ENCODE results near the gene WNT11.

WNT11 gene

GRCh38 chr11:76245720-76246119 lies 39.4 kb upstream of the WNT11 start:
- Histone ChIP-seq H3K27me3 (ENCODE audit: control insufficient read depth, insufficient read depth, low read length) (peaks cover 21% of the 10 kb centered on the region), H3K4me1 (ENCODE audit: control insufficient read depth, insufficient read depth, low read length) (peaks cover 9% of the 10 kb centered on the region; the same call in 1 of the 2 replicates), H3K9me3 (ENCODE audit: control insufficient read depth, insufficient read depth, low read length) (no peaks in the 10 kb centered on the region), H3K4me3 (ENCODE audit: low read depth, low read length) (no peak overlapping the region), H3K27ac (ENCODE audit: low read depth, low read length) (no peak overlapping the region), H3K9ac (ENCODE audit: low read depth, low read length) (no peak overlapping the region), H3K36me3 (ENCODE audit: control insufficient read depth, insufficient read depth, low read length) (no peaks in the 10 kb centered on the region)

GRCh38 chr11:76244316-76244851 lies 38.1 kb upstream of the WNT11 start:
- Histone ChIP-seq H3K9me3 (ENCODE audit: control insufficient read depth, insufficient read depth, low read length) (no peaks in the 10 kb centered on the region), H3K36me3 (ENCODE audit: control insufficient read depth, insufficient read depth, low read length) (no peaks in the 10 kb centered on the region), H3K27ac (ENCODE audit: low read depth, low read length) (no peak overlapping the region), H3K4me3 (ENCODE audit: low read depth, low read length) (no peak overlapping the region), H3K9ac (ENCODE audit: low read depth, low read length) (no peak overlapping the region), H3K4me1 (ENCODE audit: control insufficient read depth, insufficient read depth, low read length) (peaks cover 9% of the 10 kb centered on the region; the same call in 1 of the 2 replicates), H3K27me3 (ENCODE audit: control insufficient read depth, insufficient read depth, low read length) (peaks cover 21% of the 10 kb centered on the region)

GRCh38 chr11:76243957-76244285 lies 37.6 kb upstream of the WNT11 start:
- Histone ChIP-seq H3K36me3 (ENCODE audit: control insufficient read depth, insufficient read depth, low read length) (no peaks in the 10 kb centered on the region), H3K27ac (ENCODE audit: low read depth, low read length) (no peak overlapping the region), H3K4me3 (ENCODE audit: low read depth, low read length) (peak overlapping the region; percentile 25; the same call in 1 of the 2 replicates), H3K9me3 (ENCODE audit: control insufficient read depth, insufficient read depth, low read length) (no peaks in the 10 kb centered on the region), H3K27me3 (ENCODE audit: control insufficient read depth, insufficient read depth, low read length) (peaks cover 21% of the 10 kb centered on the region), H3K9ac (ENCODE audit: low read depth, low read length) (no peak overlapping the region), H3K4me1 (ENCODE audit: control insufficient read depth, insufficient read depth, low read length) (peaks cover 9% of the 10 kb centered on the region; the same call in 1 of the 2 replicates)

- H3K9ac ChIP-seq (ENCODE audit: low read depth, low read length), result no peak overlapping the region
- peaks cover 9% of the 10 kb centered on the region; the same call in 1 of the 2 replicates for H3K4me1 ChIP-seq (ENCODE audit: control insufficient read depth, insufficient read depth, low read length)
Observed at GRCh38 chr11:76243193-76243956, 37.1 kb upstream of the WNT11 start.

GRCh38 chr11:76242004-76242779 lies 35.9 kb upstream of the WNT11 start:
- Histone ChIP-seq H3K27me3 (ENCODE audit: control insufficient read depth, insufficient read depth, low read length) (peaks cover 21% of the 10 kb centered on the region), H3K36me3 (ENCODE audit: control insufficient read depth, insufficient read depth, low read length) (no peaks in the 10 kb centered on the region), H3K4me3 (ENCODE audit: low read depth, low read length) (no peak overlapping the region), H3K4me1 (ENCODE audit: control insufficient read depth, insufficient read depth, low read length) (peaks cover 9% of the 10 kb centered on the region; the same call in 1 of the 2 replicates), H3K9ac (ENCODE audit: low read depth, low read length) (no peak overlapping the region), H3K27ac (ENCODE audit: low read depth, low read length) (no peak overlapping the region), H3K9me3 (ENCODE audit: control insufficient read depth, insufficient read depth, low read length) (no peaks in the 10 kb centered on the region)

More at GRCh38 chr11:76243193-76243956, 37.1 kb upstream of the WNT11 start:
- peak overlapping the region; percentile 25; the same call in 1 of the 2 replicates for H3K4me3 ChIP-seq (ENCODE audit: low read depth, low read length)
- no peak overlapping the region for H3K27ac ChIP-seq (ENCODE audit: low read depth, low read length)
- no peaks in the 10 kb centered on the region for H3K36me3 ChIP-seq (ENCODE audit: control insufficient read depth, insufficient read depth, low read length)
- H3K9me3 ChIP-seq (ENCODE audit: control insufficient read depth, insufficient read depth, low read length), result no peaks in the 10 kb centered on the region
- peaks cover 21% of the 10 kb centered on the region for H3K27me3 ChIP-seq (ENCODE audit: control insufficient read depth, insufficient read depth, low read length)

- H3K36me3 ChIP-seq (ENCODE audit: control insufficient read depth, insufficient read depth, low read length), result no peaks in the 10 kb centered on the region
- no peaks in the 10 kb centered on the region for H3K9me3 ChIP-seq (ENCODE audit: control insufficient read depth, insufficient read depth, low read length)
- H3K27me3 ChIP-seq (ENCODE audit: control insufficient read depth, insufficient read depth, low read length), result peaks cover 21% of the 10 kb centered on the region
- H3K27ac ChIP-seq (ENCODE audit: low read depth, low read length), result no peak overlapping the region
- peaks cover 9% of the 10 kb centered on the region; the same call in 1 of the 2 replicates for H3K4me1 ChIP-seq (ENCODE audit: control insufficient read depth, insufficient read depth, low read length)
- H3K9ac ChIP-seq (ENCODE audit: low read depth, low read length), result no peak overlapping the region
- H3K4me3 ChIP-seq (ENCODE audit: low read depth, low read length), result no peak overlapping the region
Observed at GRCh38 chr11:76241243-76242000, 35.1 kb upstream of the WNT11 start.

GRCh38 chr11:76240666-76241065 lies 34.4 kb upstream of the WNT11 start:
- Histone ChIP-seq H3K9me3 (ENCODE audit: control insufficient read depth, insufficient read depth, low read length) (no peaks in the 10 kb centered on the region), H3K4me1 (ENCODE audit: control insufficient read depth, insufficient read depth, low read length) (peaks cover 9% of the 10 kb centered on the region; the same call in 1 of the 2 replicates), H3K27ac (ENCODE audit: low read depth, low read length) (no peak overlapping the region), H3K4me3 (ENCODE audit: low read depth, low read length) (no peak overlapping the region), H3K27me3 (ENCODE audit: control insufficient read depth, insufficient read depth, low read length) (peaks cover 21% of the 10 kb centered on the region), H3K9ac (ENCODE audit: low read depth, low read length) (no peak overlapping the region), H3K36me3 (ENCODE audit: control insufficient read depth, insufficient read depth, low read length) (no peaks in the 10 kb centered on the region)

GRCh38 chr11:76240161-76240540 lies 33.8 kb upstream of the WNT11 start:
- H3K4me1 ChIP-seq (ENCODE audit: control insufficient read depth, insufficient read depth, low read length), result peaks cover 9% of the 10 kb centered on the region; the same call in 1 of the 2 replicates
- H3K9ac ChIP-seq (ENCODE audit: low read depth, low read length), result no peak overlapping the region
- peaks cover 20% of the 10 kb centered on the region for H3K27me3 ChIP-seq (ENCODE audit: control insufficient read depth, insufficient read depth, low read length)
- H3K4me3 ChIP-seq (ENCODE audit: low read depth, low read length), result no peak overlapping the region
- no peak overlapping the region for H3K27ac ChIP-seq (ENCODE audit: low read depth, low read length)
- H3K36me3 ChIP-seq (ENCODE audit: control insufficient read depth, insufficient read depth, low read length), result no peaks in the 10 kb centered on the region
- no peaks in the 10 kb centered on the region for H3K9me3 ChIP-seq (ENCODE audit: control insufficient read depth, insufficient read depth, low read length)

- no peaks in the 10 kb centered on the region for H3K9me3 ChIP-seq (ENCODE audit: control insufficient read depth, insufficient read depth, low read length)
- H3K36me3 ChIP-seq (ENCODE audit: control insufficient read depth, insufficient read depth, low read length), result no peaks in the 10 kb centered on the region
- peaks cover 17% of the 10 kb centered on the region for H3K27me3 ChIP-seq (ENCODE audit: control insufficient read depth, insufficient read depth, low read length)
- no peak overlapping the region for H3K27ac ChIP-seq (ENCODE audit: low read depth, low read length)
- no peak overlapping the region for H3K4me3 ChIP-seq (ENCODE audit: low read depth, low read length)
- no peak overlapping the region for H3K9ac ChIP-seq (ENCODE audit: low read depth, low read length)
- peaks cover 9% of the 10 kb centered on the region; the same call in 1 of the 2 replicates for H3K4me1 ChIP-seq (ENCODE audit: control insufficient read depth, insufficient read depth, low read length)
Observed at GRCh38 chr11:76239483-76240160, 33.3 kb upstream of the WNT11 start.

GRCh38 chr11:76238551-76238950 lies 32.2 kb upstream of the WNT11 start:
- Histone ChIP-seq H3K9me3 (ENCODE audit: control insufficient read depth, insufficient read depth, low read length) (no peaks in the 10 kb centered on the region), H3K9ac (ENCODE audit: low read depth, low read length) (no peak overlapping the region), H3K27ac (ENCODE audit: low read depth, low read length) (no peak overlapping the region), H3K4me3 (ENCODE audit: low read depth, low read length) (no peak overlapping the region), H3K27me3 (ENCODE audit: control insufficient read depth, insufficient read depth, low read length) (peaks cover 13% of the 10 kb centered on the region), H3K36me3 (ENCODE audit: control insufficient read depth, insufficient read depth, low read length) (no peaks in the 10 kb centered on the region), H3K4me1 (ENCODE audit: control insufficient read depth, insufficient read depth, low read length) (peaks cover 10% of the 10 kb centered on the region; the same call in 1 of the 2 replicates)
